Measurements from ENCODE around the gene GAPVD1.

GAPVD1 gene

DNA sequence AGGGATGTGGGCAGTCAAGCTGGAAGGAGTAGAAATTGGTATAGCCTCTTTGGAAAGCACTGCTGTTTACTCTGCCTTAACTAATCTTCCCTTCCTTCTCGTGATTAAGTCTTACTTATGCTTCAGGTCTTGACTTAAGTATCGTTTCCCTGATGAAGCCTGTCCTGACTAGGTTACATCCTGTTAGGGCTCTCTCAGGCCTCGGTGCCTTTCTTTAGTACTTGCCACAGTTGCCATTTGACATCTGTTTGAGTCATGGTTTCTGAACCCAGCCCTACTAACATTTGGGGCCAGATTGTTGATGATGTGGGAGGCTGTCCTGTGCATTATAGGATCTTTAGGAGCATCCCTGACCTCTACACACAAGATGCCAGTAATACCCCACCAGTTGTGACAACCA, 94.4 kb downstream of the GAPVD1 start:
- no peak overlapping the region for H3K4me3 ChIP-seq (replicated peaks; ENCODE audit: low read depth, low read length)
- DNase-seq (ENCODE audit: extremely low read depth, low read depth) = no peak
- TF ChIP-seq, protein P1, sequence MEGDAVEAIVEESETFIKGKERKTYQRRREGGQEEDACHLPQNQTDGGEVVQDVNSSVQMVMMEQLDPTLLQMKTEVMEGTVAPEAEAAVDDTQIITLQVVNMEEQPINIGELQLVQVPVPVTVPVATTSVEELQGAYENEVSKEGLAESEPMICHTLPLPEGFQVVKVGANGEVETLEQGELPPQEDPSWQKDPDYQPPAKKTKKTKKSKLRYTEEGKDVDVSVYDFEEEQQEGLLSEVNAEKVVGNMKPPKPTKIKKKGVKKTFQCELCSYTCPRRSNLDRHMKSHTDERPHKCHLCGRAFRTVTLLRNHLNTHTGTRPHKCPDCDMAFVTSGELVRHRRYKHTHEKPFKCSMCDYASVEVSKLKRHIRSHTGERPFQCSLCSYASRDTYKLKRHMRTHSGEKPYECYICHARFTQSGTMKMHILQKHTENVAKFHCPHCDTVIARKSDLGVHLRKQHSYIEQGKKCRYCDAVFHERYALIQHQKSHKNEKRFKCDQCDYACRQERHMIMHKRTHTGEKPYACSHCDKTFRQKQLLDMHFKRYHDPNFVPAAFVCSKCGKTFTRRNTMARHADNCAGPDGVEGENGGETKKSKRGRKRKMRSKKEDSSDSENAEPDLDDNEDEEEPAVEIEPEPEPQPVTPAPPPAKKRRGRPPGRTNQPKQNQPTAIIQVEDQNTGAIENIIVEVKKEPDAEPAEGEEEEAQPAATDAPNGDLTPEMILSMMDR (IDR thresholded peaks at IDR 0.05; ENCODE audit: low read depth, low read length, missing control alignments) = no peak

DNA sequence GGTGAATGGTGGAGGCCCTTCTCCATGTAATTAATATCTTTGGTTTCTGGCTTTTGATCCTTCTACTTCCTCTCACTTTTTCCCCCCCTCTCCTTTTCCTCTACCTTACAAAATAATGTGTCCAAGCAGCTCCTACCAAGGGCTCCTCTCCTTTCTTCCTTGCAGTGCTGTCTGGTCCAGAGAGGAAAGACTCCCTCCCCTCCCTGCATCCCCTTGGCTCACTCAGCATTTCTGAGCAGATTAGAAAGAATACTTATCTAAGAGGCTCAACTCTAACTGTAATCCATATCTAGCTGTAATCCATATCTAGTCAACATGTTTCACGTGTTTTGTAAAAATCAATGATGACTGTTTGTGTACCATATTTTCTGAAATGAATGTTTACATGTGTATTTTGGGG, 97.4 kb downstream of the GAPVD1 start:
- TF ChIP-seq, protein P1 (IDR thresholded peaks at IDR 0.05; ENCODE audit: low read depth, low read length, missing control alignments) = no peak
- no peak overlapping the region for H3K4me3 ChIP-seq (replicated peaks; ENCODE audit: low read depth, low read length)
- DNase-seq (ENCODE audit: extremely low read depth, low read depth) = no peak

DNA sequence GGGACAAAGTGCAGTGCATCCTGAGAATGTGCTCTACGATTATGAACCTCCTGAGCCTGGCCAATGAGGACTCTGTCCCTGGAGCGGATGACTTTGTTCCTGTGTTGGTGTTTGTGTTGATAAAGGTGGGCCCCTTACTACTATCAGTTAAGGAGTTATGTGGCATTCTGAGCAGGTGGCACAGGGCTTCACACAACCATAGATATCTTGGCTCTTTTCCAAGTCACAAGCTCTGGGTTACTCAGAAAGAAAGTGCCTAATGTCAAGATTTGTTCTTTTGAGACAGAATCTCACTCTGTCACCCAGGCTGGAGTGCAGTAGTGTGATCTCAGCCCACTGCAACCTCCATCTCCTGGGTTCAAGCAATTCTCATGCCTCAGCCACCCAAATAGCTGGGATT, 99.0 kb downstream of the GAPVD1 start:
- no peak for DNase-seq (ENCODE audit: extremely low read depth, low read depth)
- H3K4me3 ChIP-seq (replicated peaks; ENCODE audit: low read depth, low read length) = no peak overlapping the region
- TF ChIP-seq, protein P1 (IDR thresholded peaks at IDR 0.05; ENCODE audit: low read depth, low read length, missing control alignments) = no peak

DNA sequence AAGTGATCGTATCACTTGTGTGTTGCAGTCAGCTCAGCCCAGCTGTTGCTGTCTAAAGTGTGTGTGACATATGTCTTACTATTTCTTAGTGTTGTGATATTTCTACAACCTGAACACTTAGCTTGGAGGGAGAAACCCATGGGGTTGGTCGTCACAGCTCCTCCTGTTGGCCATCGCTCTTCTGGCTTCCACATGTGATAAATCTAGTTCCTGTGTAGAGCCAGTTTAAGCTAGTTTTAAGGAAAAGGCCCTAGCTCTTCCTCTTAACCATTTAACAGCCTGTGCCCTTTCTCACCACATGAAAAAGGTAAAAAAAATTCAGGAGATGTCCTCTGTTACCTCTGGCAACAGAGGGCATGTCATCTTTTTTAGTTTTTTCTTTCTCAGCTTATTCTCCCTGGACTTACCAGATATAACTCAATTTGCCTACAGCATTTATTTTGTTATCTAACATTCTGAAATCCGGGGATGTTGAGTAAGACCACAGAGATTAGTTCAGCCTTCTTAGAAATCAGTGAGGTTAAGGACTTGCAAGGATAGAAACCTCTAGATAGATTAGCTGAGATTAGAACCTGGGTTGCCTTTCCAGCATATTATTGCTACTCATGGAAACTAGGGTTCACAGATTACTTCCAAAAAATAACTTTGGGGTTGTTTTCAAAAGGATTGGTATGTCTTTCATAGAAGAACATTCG, 100.4 kb downstream of the GAPVD1 start:
- TF ChIP-seq, protein P1 (IDR thresholded peaks at IDR 0.05; ENCODE audit: low read depth, low read length, missing control alignments) = peak; percentile 40
- H3K4me3 ChIP-seq (replicated peaks; ENCODE audit: low read depth, low read length) = no peak overlapping the region
- DNase-seq (ENCODE audit: extremely low read depth, low read depth) = peak; percentile 7

DNA sequence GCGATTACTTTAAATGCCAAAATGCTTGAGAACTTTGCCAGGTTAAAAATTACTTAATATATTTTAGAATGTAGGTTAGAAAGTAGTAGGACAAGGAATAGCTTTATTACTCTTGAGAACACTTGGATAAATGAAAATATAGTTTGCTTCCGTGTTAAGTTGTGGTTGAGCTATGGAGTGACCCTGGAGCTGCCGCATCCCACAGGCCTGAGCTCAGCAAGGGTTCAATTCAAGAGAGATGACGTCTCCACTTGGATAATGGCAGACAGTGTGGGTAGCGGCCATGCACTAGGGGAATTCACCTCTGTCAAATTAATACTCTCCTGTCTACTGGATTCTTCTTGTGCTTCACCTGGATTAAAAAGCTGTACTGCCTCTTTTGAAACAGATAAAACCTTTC, 105.0 kb downstream of the GAPVD1 start:
- no peak for DNase-seq (ENCODE audit: extremely low read depth, low read depth)
- H3K4me3 ChIP-seq (replicated peaks; ENCODE audit: low read depth, low read length) = no peak overlapping the region
- TF ChIP-seq, protein P1 (IDR thresholded peaks at IDR 0.05; ENCODE audit: low read depth, low read length, missing control alignments) = no peak

DNA sequence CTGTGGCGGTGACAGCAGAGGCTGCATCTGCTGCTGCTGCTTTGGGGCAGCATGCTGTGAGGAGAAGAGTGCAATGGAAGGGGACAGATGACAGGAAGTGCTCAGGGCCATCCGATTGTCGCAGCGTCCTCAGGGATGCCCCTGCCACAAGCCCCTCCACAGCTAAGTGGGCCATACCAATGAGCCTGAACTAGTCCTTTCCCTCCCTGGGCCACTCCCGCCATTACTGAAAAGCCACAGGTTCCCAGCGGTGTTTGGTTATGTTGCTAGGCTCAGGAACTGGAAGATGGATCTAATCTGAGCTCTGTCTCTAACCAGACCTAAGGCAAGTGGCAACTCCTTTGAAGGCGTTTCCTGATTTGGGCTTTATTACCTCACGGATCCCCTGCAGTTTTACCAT, 109.2 kb downstream of the GAPVD1 start:
- no peak for DNase-seq (ENCODE audit: extremely low read depth, low read depth)
- TF ChIP-seq, protein P1 (IDR thresholded peaks at IDR 0.05; ENCODE audit: low read depth, low read length, missing control alignments) = no peak
- no peak overlapping the region for H3K4me3 ChIP-seq (replicated peaks; ENCODE audit: low read depth, low read length)
